ENCODE data around the gene PTPRN.

PTPRN gene

DNA sequence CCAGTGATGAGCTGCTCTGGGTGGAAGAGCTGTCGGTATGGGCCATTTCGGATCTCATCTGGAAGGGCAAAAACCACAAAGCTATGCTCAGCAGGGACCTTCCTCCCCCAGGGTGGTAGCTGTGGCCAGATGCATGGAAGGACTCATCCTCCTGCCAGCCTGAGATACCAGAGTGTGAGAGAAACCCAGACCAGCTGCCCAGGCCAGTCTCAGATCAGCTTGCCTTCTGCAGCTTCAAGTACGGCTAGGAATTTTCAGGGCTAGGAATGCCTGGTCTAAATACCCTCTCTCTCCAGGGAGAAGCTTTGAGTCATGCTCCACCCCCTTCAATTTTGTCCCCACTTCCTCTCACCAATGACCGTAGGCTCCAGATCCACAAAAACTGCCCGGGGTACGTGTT is 57.5 kb downstream of the PTPRN start:
- no peak for DNase-seq (ENCODE audit: low read depth)
- TF ChIP-seq, protein P1, sequence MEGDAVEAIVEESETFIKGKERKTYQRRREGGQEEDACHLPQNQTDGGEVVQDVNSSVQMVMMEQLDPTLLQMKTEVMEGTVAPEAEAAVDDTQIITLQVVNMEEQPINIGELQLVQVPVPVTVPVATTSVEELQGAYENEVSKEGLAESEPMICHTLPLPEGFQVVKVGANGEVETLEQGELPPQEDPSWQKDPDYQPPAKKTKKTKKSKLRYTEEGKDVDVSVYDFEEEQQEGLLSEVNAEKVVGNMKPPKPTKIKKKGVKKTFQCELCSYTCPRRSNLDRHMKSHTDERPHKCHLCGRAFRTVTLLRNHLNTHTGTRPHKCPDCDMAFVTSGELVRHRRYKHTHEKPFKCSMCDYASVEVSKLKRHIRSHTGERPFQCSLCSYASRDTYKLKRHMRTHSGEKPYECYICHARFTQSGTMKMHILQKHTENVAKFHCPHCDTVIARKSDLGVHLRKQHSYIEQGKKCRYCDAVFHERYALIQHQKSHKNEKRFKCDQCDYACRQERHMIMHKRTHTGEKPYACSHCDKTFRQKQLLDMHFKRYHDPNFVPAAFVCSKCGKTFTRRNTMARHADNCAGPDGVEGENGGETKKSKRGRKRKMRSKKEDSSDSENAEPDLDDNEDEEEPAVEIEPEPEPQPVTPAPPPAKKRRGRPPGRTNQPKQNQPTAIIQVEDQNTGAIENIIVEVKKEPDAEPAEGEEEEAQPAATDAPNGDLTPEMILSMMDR (IDR thresholded peaks at IDR 0.05; ENCODE audit: low read depth, low read length, missing control alignments), result no peak
- H3K4me3 ChIP-seq (ENCODE audit: low read depth, low read length), result peak overlapping the region; percentile 84

DNA sequence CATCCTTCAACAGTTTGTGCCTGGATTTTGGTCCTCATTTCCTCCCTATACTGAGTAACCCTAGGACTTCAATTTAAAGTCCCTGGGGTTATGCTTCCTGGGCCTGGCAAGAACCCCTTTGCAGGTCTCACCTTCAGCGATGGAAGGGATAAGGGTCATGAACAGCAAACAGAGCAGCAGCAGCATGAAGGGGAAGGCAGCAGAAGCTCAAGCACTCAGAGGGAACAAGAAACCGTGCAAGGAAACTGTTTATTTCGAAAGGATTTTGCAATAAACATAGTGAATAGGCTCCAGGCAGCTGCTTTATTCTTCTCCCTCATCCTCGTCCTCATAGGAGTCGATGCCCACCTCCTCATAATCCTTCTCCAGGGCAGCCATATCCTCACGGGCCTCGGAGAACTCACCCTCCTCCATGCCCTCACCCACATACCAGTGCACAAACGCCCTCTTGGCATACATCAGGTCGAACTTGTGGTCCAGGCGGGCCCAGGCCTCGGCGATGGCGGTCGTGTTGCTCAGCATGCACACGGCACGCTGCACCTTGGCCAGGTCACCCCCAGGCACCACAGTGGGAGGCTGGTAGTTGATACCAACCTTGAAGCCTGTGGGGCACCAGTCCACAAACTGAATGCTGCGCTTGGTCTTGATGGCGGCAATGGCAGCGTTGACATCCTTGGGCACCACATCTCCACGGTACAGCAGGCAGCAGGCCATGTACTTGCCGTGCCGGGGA is 59.0 kb downstream of the PTPRN start:
- H3K4me3 ChIP-seq (ENCODE audit: low read depth, low read length), result no peak overlapping the region; the same call in 1 of the 2 replicates
- TF ChIP-seq, protein P1 (IDR thresholded peaks at IDR 0.05; ENCODE audit: low read depth, low read length, missing control alignments), result no peak
- DNase-seq (ENCODE audit: low read depth), result no peak

DNA sequence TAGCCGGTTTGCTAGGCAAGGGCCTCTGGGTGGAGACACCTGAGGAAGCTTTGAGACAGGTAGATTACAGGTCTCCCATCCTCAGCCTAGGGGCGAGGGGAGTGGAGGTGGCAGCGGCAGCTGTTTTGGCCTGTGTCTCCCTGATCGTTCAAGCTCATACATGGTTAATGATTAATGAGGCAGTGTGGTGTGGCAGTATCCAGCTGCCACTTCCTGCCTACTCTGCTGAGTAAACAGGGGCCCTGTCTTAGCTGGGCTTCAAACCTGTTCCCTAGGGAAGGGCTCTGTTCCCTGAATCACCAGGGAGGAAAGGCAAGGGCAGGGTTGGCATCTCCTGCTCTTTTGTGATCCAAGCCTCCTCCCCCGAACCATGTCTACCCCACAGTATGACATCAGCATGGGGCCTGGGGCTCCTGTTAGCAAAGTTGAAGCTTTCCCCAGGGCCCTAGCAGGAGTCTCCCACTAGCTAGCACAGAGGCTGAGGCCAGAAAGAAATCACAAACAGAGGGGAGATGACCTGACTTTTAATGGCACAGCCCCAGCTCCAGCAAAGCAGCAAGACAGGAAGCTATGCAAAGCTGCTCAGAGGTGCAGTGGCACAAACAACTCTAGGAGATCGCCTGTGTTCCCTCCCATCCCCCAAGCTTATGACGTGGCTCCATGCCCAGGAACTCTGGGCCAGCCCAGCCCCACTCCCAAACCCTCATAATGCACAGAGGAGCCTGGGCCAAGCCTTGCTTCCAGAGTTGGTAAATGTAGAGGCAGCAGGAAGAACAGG is 59.8 kb downstream of the PTPRN start:
- DNase-seq (ENCODE audit: low read depth), result no peak
- TF ChIP-seq, protein P1 (IDR thresholded peaks at IDR 0.05; ENCODE audit: low read depth, low read length, missing control alignments), result no peak
- peak overlapping the region; percentile 7; the same call in 1 of the 2 replicates for H3K4me3 ChIP-seq (ENCODE audit: low read depth, low read length)

DNA sequence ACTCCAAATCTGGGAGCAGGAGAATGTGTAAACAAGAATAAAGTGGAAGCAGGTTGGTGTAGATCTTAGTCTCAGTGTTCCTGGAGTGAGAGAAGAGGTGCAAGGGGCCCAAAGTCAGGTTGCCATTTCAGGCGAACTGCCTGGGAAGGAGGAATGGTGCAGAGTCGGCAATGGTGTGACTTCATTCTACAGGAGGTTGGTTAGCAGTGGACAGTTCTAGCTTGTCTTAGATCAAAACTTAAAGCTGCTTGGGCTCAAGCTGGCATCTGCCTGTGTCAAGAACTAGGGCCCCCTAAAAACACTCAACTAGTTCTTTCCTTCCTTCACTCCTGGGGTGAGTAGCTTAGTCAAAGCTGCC is 60.4 kb downstream of the PTPRN start:
- TF ChIP-seq, protein P1 (IDR thresholded peaks at IDR 0.05; ENCODE audit: low read depth, low read length, missing control alignments), result no peak
- DNase-seq (ENCODE audit: low read depth), result no peak
- H3K4me3 ChIP-seq (ENCODE audit: low read depth, low read length), result peak overlapping the region; percentile 7; the same call in 1 of the 2 replicates

DNA sequence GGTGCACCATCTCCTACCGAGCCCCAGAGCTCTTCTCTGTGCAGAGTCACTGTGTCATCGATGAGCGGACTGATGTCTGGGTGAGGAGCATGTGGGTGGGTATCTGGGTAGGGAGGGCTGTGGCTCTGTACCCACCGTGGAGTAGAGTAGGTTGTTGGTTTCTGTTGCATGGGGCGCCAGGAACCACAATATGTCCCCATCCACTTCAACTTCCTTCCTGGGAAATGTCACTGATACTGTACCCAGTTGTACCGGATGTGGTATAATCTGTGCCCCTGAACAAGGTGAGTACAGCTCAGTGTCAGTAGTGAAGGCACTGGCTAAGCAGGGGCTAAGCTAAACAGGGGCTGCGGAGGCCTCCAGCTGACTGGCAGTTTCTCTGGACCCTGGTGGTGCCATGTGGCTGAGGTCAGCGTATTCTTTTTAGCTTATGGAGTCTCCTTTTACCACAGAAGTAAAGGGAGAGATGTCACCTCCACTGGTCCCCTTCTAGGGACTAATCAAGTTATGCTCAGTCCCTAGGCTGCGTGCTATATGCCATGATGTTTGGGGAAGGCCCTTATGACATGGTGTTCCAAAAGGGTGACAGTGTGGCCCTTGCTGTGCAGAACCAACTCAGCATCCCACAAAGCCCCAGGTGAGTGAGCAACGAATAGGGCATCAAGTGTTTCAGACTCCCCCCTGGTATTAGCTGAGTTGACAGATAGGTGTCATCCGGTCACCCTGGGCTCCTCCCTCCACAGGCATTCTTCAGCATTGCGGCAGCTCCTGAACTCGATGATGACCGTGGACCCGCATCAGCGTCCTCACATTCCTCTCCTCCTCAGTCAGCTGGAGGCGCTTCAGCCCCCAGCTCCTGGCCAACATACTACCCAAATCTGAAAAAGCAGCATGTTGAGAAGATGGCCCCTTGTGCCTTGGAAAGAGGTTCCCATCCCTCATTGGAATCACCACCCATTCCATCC is 61.2 kb downstream of the PTPRN start:
- TF ChIP-seq, protein P1 (IDR thresholded peaks at IDR 0.05; ENCODE audit: low read depth, low read length, missing control alignments), result no peak
- no peak overlapping the region for H3K4me3 ChIP-seq (ENCODE audit: low read depth, low read length)
- DNase-seq (ENCODE audit: low read depth), result no peak

DNA sequence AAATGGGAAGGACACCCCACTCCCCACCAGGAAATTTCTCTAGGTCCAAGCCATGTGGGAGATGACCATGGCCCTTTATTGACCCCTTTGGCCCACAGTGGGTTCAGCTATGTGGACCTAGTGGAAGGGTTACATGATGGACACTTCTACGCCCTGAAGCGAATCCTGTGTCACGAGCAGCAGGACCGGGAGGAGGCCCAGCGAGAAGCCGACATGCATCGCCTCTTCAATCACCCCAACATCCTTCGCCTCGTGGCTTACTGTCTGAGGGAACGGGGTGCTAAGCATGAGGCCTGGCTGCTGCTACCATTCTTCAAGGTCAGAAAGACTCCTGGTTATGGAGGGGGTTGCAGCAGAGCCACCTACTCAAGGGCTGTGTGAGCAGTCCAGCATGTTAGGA is 62.6 kb downstream of the PTPRN start:
- no peak for DNase-seq (ENCODE audit: low read depth)
- TF ChIP-seq, protein P1 (IDR thresholded peaks at IDR 0.05; ENCODE audit: low read depth, low read length, missing control alignments), result no peak
- H3K4me3 ChIP-seq (ENCODE audit: low read depth, low read length), result no peak overlapping the region
